Measurements from ENCODE around the gene SKAP2. TPM values are rescaled to one million over a fixed set of nuclear protein-coding genes. Genes with fewer than 3 reads are reported as not detected.

The SKAP2 gene
- total RNA-seq, 4 donors from 2014 or later, result 8.2 to 26.1 (median 11.8) TPM

DNA sequence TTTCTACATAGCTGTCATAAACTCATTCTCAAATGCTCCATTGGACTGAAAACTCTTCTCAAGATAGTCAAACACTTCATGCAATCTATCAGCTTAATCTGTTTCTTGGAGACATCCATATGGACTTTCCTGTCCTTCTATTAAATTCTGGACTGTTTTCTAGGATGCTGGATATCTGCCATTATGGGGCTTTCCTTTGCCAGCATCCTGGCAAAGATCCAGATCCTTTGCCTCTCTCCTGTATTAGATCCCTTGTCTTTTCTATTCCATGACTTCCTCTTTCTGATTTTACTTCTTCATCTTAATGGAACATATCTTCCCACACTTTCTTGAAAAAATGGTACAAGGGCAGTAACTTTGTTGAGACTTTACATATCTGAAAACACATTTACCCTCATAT lies 35.9 kb upstream of the SKAP2 start:
- Histone ChIP-seq H3K9me3 (no peaks in the 10 kb centered on the region), H3K27me3 (no peaks in the 10 kb centered on the region), H3K36me3 (no peaks in the 10 kb centered on the region), H3K4me3 (replicated peaks in 1 of 3) (no peak overlapping the region), H3K4me1 (no peaks in the 10 kb centered on the region), H3K27ac (no peak overlapping the region)
- TF ChIP-seq, protein P1, sequence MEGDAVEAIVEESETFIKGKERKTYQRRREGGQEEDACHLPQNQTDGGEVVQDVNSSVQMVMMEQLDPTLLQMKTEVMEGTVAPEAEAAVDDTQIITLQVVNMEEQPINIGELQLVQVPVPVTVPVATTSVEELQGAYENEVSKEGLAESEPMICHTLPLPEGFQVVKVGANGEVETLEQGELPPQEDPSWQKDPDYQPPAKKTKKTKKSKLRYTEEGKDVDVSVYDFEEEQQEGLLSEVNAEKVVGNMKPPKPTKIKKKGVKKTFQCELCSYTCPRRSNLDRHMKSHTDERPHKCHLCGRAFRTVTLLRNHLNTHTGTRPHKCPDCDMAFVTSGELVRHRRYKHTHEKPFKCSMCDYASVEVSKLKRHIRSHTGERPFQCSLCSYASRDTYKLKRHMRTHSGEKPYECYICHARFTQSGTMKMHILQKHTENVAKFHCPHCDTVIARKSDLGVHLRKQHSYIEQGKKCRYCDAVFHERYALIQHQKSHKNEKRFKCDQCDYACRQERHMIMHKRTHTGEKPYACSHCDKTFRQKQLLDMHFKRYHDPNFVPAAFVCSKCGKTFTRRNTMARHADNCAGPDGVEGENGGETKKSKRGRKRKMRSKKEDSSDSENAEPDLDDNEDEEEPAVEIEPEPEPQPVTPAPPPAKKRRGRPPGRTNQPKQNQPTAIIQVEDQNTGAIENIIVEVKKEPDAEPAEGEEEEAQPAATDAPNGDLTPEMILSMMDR (IDR thresholded peaks at IDR 0.05), result no peak
- no peak for TF ChIP-seq POLR2A (IDR thresholded peaks at IDR 0.05)
- DNase-seq, result no peak
- intact Hi-C loops (cut with DNase I), result no loop called here

DNA sequence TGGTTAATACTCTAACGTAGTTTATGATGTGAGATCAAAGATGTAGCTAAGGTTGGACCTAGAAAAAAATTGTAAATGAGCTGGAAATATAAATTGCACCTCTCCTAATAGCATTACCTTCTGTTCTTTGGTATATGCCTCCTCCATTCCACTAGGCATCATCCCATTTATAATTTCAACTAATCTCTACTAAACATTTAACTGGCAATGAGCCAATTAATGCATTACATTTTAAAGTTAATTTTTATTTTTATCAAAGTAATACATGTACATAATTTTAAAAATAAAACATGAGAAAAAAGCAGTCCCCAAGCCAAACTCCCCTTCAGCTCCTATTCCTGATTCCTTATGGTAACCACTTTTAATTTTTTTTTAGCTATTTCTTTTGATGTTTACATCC lies 35.1 kb upstream of the SKAP2 start:
- H3K27me3 ChIP-seq, result no peaks in the 10 kb centered on the region
- no peak overlapping the region for H3K27ac ChIP-seq
- WGBS, 2 donors, result 88 to 91% methylated on average over 1 of the region's 1 CpG
- no peaks in the 10 kb centered on the region for H3K36me3 ChIP-seq
- no peak for DNase-seq
- H3K4me3 ChIP-seq (replicated peaks in 1 of 3), result no peak overlapping the region
- intact Hi-C loops (cut with DNase I), result no loop called here
- H3K9me3 ChIP-seq, result no peaks in the 10 kb centered on the region
- no peaks in the 10 kb centered on the region for H3K4me1 ChIP-seq
- TF ChIP-seq, protein P1 (IDR thresholded peaks at IDR 0.05), result no peak
- TF ChIP-seq POLR2A (IDR thresholded peaks at IDR 0.05), result no peak

DNA sequence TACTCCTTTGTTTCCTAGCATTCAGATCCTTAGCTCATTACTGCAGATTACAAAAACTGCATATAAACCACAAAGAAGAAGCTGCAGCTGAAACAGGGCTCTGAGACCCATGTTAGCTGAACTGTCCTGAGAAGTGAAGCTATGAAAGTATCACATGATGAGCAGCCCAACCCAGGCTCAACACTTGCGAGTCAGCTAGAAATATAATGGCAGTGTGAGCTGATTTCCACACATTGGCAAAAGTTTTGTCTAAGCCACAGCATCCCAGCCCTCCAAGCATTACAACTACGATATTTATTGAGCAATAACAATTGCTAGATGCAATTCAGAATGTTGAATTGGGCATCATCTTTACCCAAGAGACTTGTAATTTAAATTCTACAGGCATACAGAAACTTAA lies 34.5 kb upstream of the SKAP2 start:
- TF ChIP-seq, protein P1 (IDR thresholded peaks at IDR 0.05), result no peak
- no peak for TF ChIP-seq POLR2A (IDR thresholded peaks at IDR 0.05)
- Histone ChIP-seq H3K4me1 (no peaks in the 10 kb centered on the region), H3K36me3 (no peaks in the 10 kb centered on the region), H3K27ac (no peak overlapping the region), H3K27me3 (no peaks in the 10 kb centered on the region), H3K4me3 (replicated peaks in 1 of 3) (no peak overlapping the region), H3K9me3 (no peaks in the 10 kb centered on the region)
- intact Hi-C loops (cut with DNase I), result no loop called here
- DNase-seq, result no peak
- 79 to 80% methylated on average over 2 of the region's 2 CpGs for WGBS, 2 donors

DNA sequence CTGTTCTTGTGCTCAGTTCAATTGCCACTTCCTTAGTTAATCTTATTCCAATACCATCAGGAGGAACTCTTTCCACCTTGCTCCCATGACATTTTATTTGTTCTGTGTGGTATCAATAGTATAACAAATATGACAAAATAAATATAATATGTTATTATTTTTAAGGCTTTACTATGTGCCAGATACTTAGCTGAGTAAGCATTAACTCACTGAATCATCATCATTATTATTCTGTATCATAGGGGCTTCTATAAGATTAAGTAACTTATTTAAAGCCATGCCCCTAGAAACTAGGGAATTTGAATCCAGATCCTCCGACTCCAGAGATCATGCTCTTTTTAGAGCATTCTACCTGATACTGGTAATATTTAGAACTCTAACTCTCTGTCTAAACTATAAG lies 33.5 kb upstream of the SKAP2 start:
- Histone ChIP-seq H3K4me3 (replicated peaks in 1 of 3) (no peak overlapping the region), H3K27me3 (no peaks in the 10 kb centered on the region), H3K36me3 (no peaks in the 10 kb centered on the region), H3K4me1 (no peaks in the 10 kb centered on the region), H3K27ac (no peak overlapping the region), H3K9me3 (no peaks in the 10 kb centered on the region)
- intact Hi-C loops (cut with DNase I), result no loop called here
- DNase-seq, result no peak
- 95% methylated on average over 1 of the region's 1 CpG for WGBS, 2 donors
- TF ChIP-seq, protein P1 (IDR thresholded peaks at IDR 0.05), result no peak
- TF ChIP-seq POLR2A (IDR thresholded peaks at IDR 0.05), result no peak

DNA sequence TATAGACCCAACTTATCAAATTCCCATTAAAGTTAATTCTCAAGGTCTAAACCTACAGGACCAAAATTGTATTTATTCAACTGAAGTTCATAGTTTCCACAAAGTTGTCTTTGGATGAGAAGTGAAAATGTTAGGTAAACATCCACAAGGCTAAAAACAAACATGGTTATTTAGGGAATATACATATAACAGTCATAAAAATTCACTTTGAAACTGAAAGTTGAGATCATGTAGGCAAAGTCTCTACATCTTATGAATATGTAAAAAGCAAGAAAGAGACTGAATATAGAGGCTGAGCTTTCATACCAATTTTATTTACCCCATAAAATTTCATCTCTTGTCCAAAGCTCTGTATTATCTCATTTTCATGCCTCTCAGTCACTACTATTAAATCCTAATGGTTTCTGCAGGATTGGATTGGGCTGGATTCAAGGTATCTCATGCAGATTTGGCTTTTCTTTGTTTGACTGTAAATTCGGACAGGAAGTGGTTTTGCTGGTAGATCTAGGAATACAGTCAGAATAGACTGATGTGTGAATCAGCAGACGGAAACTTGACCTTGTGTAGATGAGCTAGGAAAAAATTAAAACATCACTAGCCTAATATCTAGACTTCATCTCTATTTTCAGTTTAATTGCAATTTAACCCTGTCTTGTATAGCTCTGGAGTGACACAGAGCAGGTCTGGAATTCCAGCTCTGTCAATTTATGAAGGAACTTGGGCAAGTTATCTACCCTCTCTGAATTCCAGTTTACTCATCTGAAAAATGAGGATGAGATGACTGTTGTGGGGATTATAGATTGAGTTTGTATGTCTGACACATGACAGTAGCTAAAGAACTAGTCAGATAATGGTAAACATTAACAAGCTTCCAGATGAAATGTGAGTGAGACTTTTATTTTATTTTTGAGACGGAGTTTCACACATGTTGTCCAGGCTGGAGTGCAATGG lies 27.3 kb upstream of the SKAP2 start:
- Histone ChIP-seq H3K9me3 (no peaks in the 10 kb centered on the region), H3K4me3 (replicated peaks in 1 of 3) (no peak overlapping the region), H3K27ac (no peak overlapping the region), H3K4me1 (no peaks in the 10 kb centered on the region), H3K27me3 (no peaks in the 10 kb centered on the region), H3K36me3 (no peaks in the 10 kb centered on the region)
- TF ChIP-seq POLR2A (IDR thresholded peaks at IDR 0.05), result no peak
- TF ChIP-seq, protein P1 (IDR thresholded peaks at IDR 0.05), result no peak
- 85 to 87% methylated on average over 3 of the region's 3 CpGs for WGBS, 2 donors
- intact Hi-C loops (cut with DNase I), result no loop called here
- DNase-seq, result no peak

Measured in thyroid gland (tissue), 4 donors.